ENCODE results near the gene TBC1D16. TPM values are rescaled to one million over a fixed set of nuclear protein-coding genes. Genes with fewer than 3 reads are reported as not detected.

Gene TBC1D16
- total and polyA plus RNA-seq, 4 donors: 7.3 to 48.5 (median 16.5) TPM

DNA sequence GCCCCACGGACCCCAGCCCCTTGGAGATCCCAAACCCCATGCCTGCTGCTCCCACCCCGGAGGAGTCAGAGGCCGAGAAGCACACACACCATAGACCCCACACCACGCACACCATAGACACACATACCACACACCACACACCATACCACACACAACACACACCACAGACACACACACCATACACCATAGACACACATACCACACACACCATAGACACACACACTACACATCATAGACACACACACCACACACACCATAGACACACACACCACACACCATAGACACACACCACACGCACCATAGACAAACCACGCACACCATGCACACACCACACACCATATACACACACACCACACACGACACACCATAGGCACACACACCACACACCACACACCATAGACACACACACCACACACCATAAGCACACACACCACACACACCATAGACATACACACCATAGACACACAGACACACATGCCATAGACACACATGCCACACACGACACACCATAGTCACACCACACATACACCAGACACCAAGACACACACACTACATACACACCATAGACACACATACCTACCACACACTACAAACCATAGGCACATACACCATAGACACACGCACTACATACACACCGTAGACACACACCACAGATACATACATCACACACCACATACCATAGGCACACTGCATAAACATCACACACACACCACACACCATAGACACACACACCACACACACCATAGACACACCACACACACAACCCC, 11.3 kb downstream of the TBC1D16 start:
- H3K4me3 ChIP-seq: no peak overlapping the region
- no peak overlapping the region for H3K27ac ChIP-seq (ENCODE audit: low read depth in 1 of 2, low read length in 1 of 2)
- H3K9me3 ChIP-seq (ENCODE audit: control insufficient read depth in 4 of 4, insufficient read depth in 3 of 4, low read length in 3 of 4): no peaks in the 10 kb centered on the region
- DNase-seq (no peak), ATAC-seq (ENCODE audit: insufficient read depth, low FRiP score) (no peak)
- TF ChIP-seq, protein P1, sequence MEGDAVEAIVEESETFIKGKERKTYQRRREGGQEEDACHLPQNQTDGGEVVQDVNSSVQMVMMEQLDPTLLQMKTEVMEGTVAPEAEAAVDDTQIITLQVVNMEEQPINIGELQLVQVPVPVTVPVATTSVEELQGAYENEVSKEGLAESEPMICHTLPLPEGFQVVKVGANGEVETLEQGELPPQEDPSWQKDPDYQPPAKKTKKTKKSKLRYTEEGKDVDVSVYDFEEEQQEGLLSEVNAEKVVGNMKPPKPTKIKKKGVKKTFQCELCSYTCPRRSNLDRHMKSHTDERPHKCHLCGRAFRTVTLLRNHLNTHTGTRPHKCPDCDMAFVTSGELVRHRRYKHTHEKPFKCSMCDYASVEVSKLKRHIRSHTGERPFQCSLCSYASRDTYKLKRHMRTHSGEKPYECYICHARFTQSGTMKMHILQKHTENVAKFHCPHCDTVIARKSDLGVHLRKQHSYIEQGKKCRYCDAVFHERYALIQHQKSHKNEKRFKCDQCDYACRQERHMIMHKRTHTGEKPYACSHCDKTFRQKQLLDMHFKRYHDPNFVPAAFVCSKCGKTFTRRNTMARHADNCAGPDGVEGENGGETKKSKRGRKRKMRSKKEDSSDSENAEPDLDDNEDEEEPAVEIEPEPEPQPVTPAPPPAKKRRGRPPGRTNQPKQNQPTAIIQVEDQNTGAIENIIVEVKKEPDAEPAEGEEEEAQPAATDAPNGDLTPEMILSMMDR (IDR thresholded peaks at IDR 0.05; ENCODE audit: control extremely low read depth, extremely low read depth): no peak
- H3K36me3 ChIP-seq (ENCODE audit: control insufficient read depth in 4 of 4, insufficient read depth in 4 of 4, low read length in 4 of 4): peaks cover 0 to 9% (median 1%) of the 10 kb centered on the region in 4 donors
- WGBS, 2 donors: 56 to 73% methylated on average over 9 to 10 of the region's 10 CpGs
- peaks cover 0 to 4% (median 0%) of the 10 kb centered on the region in 3 donors for H3K27me3 ChIP-seq (ENCODE audit: control insufficient read depth in 3 of 3, insufficient read depth in 3 of 3, low read length in 2 of 3)
- no peak overlapping the region for H3K9ac ChIP-seq (ENCODE audit: insufficient read depth in 1 of 2, low read length in 2 of 2)
- H3K4me1 ChIP-seq (ENCODE audit: control insufficient read depth in 5 of 5, insufficient read depth in 5 of 5, low read length in 5 of 5): peaks cover 0 to 21% (median 15%) of the 10 kb centered on the region in 5 donors

DNA sequence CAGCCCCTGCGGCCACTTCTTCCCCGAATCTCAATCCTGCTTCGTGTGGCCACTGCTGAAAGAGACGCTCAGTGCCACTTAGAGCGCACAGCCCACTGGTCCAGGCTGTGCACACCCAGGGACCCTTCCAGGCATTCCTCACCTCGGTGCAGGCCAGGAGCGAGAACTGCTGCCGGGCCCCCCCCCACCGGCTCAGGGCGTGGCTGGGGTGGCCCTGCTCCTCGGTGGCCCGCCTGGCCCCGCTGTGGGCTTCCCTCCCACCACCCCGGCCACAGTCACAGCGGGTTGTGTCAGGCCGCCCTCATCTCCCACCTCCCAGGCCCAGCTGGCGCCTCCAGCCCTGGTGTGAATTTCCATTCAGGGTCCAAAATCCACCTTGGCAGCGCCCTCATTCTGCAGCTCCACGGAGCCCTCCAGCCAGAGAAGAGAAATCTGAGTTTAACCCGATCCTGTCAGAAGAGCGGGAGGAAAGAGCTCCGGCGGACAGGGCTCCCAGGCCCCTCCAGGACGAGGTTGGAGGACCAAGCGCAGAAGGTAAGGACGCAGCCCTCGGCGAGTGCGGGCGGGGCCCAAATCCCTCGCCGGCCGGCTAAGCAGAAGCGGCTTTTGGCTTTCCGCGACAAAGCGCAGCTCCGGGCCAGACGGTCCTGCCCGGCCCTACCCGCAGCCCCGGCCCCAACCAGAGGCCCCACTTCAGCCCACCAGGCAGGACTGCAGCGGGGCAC, 12.0 kb downstream of the TBC1D16 start:
- no peaks in the 10 kb centered on the region for H3K9me3 ChIP-seq (ENCODE audit: control insufficient read depth in 4 of 4, insufficient read depth in 3 of 4, low read length in 3 of 4)
- 74 to 85% methylated on average over 35 to 43 of the region's 43 CpGs for whole genome bisulfite sequencing, 2 donors
- no peak overlapping the region for H3K9ac ChIP-seq (ENCODE audit: insufficient read depth in 1 of 2, low read length in 2 of 2)
- TF ChIP-seq, protein P1 (IDR thresholded peaks at IDR 0.05; ENCODE audit: control extremely low read depth, extremely low read depth): no peak
- H3K27me3 ChIP-seq (ENCODE audit: control insufficient read depth in 3 of 3, insufficient read depth in 3 of 3, low read length in 2 of 3): peaks cover 0 to 4% (median 0%) of the 10 kb centered on the region in 3 donors
- ATAC-seq (ENCODE audit: insufficient read depth, low FRiP score) (no peak), DNase-seq (peak; percentile 46 to 62 (median 55))
- H3K4me1 ChIP-seq (ENCODE audit: control insufficient read depth in 5 of 5, insufficient read depth in 5 of 5, low read length in 5 of 5): peaks cover 0 to 15% (median 8%) of the 10 kb centered on the region in 5 donors
- no peak overlapping the region for H3K4me3 ChIP-seq
- H3K36me3 ChIP-seq (ENCODE audit: control insufficient read depth in 4 of 4, insufficient read depth in 4 of 4, low read length in 4 of 4): peaks cover 0 to 9% (median 1%) of the 10 kb centered on the region in 4 donors
- no peak overlapping the region for H3K27ac ChIP-seq (ENCODE audit: low read depth in 1 of 2, low read length in 1 of 2)

DNA sequence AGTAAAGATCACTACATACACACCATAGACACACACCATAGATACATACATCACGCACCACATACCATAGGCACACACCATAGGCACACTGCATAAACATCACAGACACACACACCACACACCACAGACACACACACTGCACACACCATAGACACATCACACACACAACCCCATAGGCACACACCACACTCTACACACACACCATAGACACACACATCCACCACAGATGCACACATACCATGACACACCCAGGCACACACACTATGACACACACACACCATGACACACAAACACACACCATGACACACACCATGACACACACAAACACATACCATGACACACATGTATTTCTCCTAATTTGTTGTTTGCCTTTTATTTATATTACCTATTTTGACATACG, 14.1 kb downstream of the TBC1D16 start:
- no peak overlapping the region for H3K4me3 ChIP-seq
- H3K9me3 ChIP-seq (ENCODE audit: control insufficient read depth in 4 of 4, insufficient read depth in 3 of 4, low read length in 3 of 4): no peaks in the 10 kb centered on the region
- H3K27me3 ChIP-seq (ENCODE audit: control insufficient read depth in 3 of 3, insufficient read depth in 3 of 3, low read length in 2 of 3): peaks cover 0 to 4% (median 0%) of the 10 kb centered on the region in 3 donors
- WGBS, 2 donors: 95 to 97% methylated on average over 2 of the region's 2 CpGs
- no peak for ATAC-seq (ENCODE audit: insufficient read depth, low FRiP score)
- peaks cover 0 to 11% (median 7%) of the 10 kb centered on the region in 5 donors for H3K4me1 ChIP-seq (ENCODE audit: control insufficient read depth in 5 of 5, insufficient read depth in 5 of 5, low read length in 5 of 5)
- no peak for DNase-seq
- no peak overlapping the region for H3K27ac ChIP-seq (ENCODE audit: low read depth in 1 of 2, low read length in 1 of 2)
- no peak overlapping the region for H3K9ac ChIP-seq (ENCODE audit: insufficient read depth in 1 of 2, low read length in 2 of 2)
- TF ChIP-seq, protein P1 (IDR thresholded peaks at IDR 0.05; ENCODE audit: control extremely low read depth, extremely low read depth): no peak
- H3K36me3 ChIP-seq (ENCODE audit: control insufficient read depth in 4 of 4, insufficient read depth in 4 of 4, low read length in 4 of 4): peaks cover 0 to 9% (median under 1%) of the 10 kb centered on the region in 4 donors

Data from lung (tissue), 12 donors.